HuH-7 (cell line): Measurements from ENCODE around the gene GNG7.
"Not testable (repeated sequence)": the region's sequence is repeated elsewhere in the genome, so short reads cannot be mapped to it uniquely, and the experiment has no call there.

ENCODE experiments used
- DNase-seq: peaks from one replicate; pipeline ENCODE4 v3.0.0; 2011; ENCODE audit warnings: low spot score

The GNG7 gene

DNA sequence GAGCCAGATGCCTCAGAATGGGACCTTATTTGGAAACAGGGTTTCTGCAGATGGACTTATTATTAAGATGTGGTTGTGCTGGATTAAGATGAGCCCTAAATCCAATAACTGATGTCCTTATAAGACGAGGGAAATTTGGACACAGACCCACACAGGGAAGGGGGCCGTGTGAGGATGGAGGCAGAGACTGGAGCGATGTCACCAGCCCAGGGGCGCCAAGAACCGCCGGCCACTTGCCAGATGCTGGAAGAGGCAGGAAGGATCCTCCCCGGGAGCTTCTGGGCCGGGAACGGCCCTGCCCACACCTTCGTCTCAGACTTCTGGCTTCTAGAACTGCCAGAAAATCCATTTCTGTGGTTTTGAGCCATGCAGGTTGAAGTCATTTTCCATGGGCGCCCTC is 26.6 kb downstream of the GNG7 start:
- DNase-seq, result no peak

GRCh38 chr19:2670217-2670616 is 32.3 kb downstream of the GNG7 start:
- DNase-seq, result no peak

- no peak for DNase-seq
Measured at GRCh38 chr19:2668175-2668763, 34.2 kb downstream of the GNG7 start.

GRCh38 chr19:2667349-2667748 is 35.1 kb downstream of the GNG7 start:
- not testable (repeated sequence) for DNase-seq

DNA sequence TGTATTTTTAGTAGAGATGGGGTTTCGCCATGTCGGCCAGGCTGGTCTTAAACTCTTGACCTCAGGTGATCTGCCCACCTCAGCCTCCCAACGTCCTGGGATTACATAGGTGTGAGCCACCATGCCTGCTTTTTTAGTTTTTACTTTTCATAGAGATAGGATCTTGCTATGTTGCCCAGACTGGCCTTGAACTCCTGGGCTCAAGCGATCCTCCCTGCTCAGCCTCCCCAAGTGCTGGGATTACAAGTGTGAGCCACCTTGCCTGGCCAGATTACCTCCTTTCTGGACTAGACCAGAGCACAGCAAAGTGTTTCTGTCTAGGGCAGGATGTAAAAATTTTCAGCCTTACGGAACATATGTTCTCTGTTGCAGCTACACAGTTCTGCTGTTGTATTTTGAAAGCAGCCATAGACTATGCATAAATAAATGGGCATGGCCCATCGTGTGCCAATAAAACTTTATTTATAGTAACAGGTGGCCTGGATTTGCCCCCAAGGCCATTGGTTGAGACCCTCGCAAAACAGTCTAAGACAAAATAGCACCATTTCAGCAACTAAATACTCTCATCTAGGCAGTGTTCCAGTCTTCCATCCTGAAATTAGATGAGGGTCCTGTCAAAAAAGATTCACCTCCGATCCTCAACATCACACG is 36.0 kb downstream of the GNG7 start:
- DNase-seq, result no peak

DNA sequence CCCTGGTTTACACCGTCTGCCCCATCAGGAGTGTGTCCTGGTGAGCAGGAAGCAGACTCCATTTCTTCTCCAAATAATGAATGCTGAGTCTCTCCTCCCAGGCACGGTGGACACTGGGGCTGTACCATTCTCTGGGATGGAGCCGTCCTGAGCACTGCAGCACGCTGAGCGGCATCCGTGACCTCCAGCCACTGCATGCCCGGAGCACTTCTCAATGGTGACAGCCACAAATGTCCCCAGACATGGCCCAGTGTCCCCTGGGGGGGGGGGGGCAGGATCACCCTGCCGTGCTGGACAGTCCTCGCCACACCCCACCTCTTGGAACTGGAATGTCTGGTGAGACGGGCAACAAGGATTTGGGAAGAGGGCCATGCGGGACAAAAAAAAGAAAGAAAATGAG is 37.4 kb downstream of the GNG7 start:
- DNase-seq, result no peak

DNA sequence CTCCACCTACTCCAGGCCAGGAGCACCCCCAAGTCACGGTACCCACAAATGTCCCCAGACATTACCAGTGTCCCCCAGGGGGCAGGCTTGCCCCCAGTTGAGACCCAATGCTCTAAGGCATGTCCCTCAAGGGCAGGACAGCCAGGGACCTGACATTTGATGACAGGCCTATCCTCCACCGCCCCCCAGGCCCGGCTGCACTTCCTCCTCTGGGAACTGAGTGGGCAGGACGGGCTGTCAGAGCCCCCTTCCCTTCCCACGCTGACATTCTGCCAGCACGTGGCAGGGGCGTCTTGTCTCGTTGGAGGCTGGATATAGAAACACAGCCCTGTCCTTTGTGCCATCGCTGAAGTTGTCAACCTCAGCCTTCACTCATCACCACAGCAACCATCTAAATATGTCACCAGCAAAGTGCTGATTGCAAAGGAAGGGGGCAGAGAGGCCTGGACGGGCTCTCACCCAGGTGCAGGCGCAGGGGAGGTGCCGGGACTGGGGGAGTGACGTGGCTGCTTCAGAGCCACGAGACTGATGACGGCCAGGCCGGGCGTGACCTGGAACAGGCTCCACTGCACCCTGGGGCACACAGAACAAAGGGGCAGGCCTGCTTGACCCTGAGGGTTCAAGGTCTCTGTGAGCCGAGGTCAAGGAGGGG is 38.4 kb downstream of the GNG7 start:
- no peak for DNase-seq

DNA sequence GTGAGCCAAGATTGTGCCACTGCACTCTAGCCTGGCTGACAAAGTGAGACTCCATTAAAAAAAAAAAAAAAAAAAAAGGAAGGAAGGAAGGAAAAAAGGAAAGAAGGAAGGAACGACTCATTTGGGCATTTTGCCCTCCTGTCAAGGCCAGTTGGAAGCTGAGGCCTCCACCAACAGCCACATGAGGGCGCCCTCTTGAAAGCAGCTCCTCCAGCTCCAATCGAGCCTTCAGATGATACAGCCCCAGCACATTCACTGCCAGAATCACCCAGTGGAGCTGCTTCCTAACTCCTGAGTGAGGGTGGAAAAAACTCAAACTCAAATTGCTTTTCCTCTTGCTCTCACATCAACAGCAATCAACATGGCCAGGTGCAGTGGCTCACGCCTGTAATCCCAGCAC is 40.9 kb downstream of the GNG7 start:
- no peak for DNase-seq

GRCh38 chr19:2659856-2660432 is 42.5 kb downstream of the GNG7 start:
- DNase-seq, result no peak

- DNase-seq, result no peak
Measured at GRCh38 chr19:2656533-2656932, 46.0 kb downstream of the GNG7 start.

DNA sequence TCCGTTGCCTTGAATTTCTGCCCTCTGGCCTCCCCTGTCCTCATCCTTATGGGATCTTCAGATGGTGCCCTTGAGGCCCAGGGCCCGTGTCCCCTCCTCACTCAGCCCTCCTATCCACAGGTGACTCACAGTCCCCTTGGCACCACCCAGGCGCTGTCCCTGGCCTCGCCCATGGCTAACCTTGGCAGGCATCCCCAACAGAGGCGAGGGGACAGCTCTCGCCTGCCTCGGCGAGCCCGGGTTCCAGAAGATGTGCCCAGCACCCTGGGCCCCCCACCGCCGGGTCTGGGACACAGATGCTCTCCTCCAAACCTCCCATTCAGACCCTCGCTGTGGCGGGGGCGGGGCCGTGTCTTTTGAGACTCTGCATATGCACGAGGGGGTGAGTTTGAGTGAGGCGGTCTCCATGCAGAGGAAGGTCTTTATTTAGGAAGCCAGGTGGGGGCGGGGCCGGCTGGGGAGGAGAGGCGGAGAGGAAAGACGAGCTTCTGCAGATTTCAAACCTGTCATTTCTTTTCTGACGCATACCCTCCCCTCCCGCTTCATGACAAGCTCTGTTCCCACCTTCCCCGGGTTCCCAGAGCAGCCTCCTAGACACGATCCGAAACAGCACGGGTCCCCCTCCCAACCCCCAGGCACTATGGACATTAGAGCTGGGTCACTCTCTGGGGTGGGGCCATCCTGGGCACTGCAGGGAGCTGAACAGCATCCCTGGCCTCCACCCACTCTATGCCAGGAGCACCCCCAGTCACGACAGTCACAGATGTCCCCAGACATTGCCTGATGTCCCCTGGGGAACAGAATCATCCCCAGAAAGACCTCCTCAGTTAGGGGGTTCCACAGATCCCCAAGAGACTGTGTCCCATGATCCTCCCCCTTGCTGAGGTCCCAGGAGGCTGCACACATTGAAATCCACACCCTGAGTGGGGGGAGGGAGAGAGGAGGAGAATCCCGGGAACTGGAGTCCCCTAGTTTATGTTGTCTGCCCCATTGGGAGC is 48.5 kb downstream of the GNG7 start:
- DNase-seq, result no peak

GRCh38 chr19:2653218-2653617 is 49.3 kb downstream of the GNG7 start:
- DNase-seq, result no peak

GRCh38 chr19:2652504-2653099 is 49.9 kb downstream of the GNG7 start:
- no peak for DNase-seq

- DNase-seq, result not testable (repeated sequence)
Measured at GRCh38 chr19:2651002-2651733, 51.3 kb downstream of the GNG7 start.

DNA sequence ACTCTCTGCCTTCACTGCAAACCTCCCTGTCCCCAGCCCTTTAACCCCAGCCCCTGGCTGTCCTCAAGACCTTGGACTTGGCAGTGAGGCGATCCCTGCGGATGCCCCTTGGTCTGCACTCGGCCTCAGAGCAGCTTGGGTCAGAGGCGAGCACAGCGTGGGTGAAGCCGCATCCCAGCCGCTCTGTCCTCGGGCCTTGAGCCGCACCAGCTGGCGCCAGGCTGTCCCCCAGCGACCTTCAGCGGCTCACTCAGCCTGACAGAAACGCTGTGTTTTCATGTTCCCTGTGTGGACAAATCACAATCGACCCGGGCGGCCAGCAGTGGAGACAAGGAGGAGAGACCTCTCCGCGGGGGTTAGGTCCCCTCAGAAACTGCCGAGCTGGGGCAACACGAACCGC is 52.0 kb downstream of the GNG7 start:
- no peak for DNase-seq

DNA sequence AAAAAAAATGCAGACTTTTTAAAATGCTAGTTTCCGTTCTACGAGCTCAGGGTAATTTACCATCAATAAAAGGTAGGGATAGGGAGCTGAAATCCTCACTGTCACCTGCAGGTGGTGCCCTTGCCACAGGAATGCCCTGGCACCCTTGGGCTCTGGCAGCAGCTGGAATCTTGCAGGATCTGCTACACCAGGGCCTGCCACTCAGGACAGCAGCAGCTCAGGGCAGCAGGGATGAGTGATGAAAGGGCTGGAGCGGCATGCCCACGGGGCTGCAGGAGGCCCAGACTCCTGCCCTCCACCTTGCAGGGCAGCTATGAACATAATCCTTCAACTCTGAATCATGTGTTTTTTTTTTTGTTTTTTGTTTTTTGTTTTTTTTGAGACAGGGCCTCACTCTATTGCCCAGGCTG is 54.0 kb downstream of the GNG7 start:
- peak; percentile 85 for DNase-seq

GRCh38 chr19:2648099-2648498 is 54.4 kb downstream of the GNG7 start:
- no peak for DNase-seq

DNA sequence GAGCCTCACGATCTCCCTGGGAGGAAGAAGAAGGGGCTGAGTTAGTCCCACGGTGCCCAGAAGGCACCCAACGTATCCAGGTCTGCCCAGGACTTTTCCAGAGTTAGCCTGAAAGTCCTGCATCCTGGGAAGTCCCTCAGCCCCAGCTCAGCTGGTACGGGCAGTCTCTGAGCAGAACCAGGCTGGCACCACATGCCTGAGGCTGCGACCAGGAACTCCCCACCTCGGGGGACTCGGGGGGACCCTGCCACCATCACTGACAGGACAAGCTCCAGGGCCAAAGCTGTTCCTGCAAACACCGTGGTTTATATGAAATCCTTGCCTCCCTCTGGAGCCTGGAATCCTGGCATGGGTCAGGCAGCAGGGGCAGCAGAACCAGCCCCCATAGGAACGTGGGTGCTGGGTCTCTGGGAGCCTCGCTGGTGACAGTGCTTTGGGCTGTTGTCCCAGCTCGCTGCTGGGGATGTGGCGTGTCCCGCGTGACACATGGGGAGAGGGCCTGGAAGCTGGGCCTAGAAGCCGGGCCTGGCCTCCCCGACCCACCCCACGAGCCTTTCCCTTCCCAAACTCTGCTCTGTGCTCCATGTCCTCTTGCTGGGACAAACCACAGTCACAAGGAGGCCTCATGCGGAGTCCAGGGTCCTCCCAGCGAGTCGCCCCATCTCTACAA is 55.5 kb downstream of the GNG7 start:
- DNase-seq, result no peak

DNA sequence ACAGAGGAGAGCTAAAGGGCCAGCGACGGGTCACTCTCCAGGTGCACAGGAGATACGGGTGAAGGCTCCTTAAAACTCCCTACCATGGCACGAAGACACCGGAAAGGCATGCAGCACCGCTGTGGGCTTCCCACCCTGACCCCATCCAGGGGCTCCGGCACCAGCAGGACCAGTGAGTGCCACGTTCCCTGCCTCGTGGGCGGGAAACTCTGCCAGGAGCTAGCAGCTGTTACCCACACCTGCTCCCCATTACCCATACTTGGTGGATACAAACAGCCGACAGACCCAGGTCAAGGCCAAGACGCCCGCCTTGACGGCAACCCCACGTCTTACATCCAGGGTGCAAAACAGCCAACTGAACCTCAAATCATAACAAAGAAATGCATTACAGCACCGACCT is 56.7 kb downstream of the GNG7 start:
- no peak for DNase-seq

GRCh38 chr19:2643123-2643737 is 59.3 kb downstream of the GNG7 start:
- DNase-seq, result not testable (repeated sequence)
